PFSK-1 (cell line): ENCODE data around the gene STT3A.

Experiments used
- POLR2AphosphoS5 ChIP-seq: IDR thresholded peaks from 2 replicates; pipeline ENCODE4 v1.6.1; 2012; ENCODE audit warnings: low read depth, mild to moderate bottlenecking, control low read depth, low read length, moderate library complexity
- SIN3A ChIP-seq: IDR thresholded peaks from 2 replicates; pipeline ENCODE4 v1.6.1; 2012; ENCODE audit warnings: mild to moderate bottlenecking, low read length, moderate library complexity, borderline replicate concordance; ENCODE audit not compliant: insufficient read depth
- TAF1 ChIP-seq: IDR thresholded peaks from 2 replicates; pipeline ENCODE4 v1.6.1; 2012; ENCODE audit warnings: low read length, control low read depth, borderline replicate concordance; ENCODE audit not compliant: insufficient read depth

GRCh38 chr11:125625225-125625629 is 32.6 kb downstream of the STT3A start:
- TF ChIP-seq TAF1 = no peak
- TF ChIP-seq SIN3A = no peak
- no peak for TF ChIP-seq POLR2AphosphoS5
